Body of pancreas (tissue), 4 donors: ENCODE data around the gene SNTG2. TPM values are rescaled to one million over a fixed set of nuclear protein-coding genes. Genes with fewer than 3 reads are reported as not detected.
A peak's percentile ranks its signal among the peaks of the same experiment; 100 is the strongest.

Source experiments
- ATAC-seq: fragments of 150-250 bp; one replicate; pipeline ENCODE4 v1.9.1; 2016
- DNase-seq, 4 donors: peaks; one replicate each; pipeline ENCODE4 v3.0.0-alpha.2; 2019
- H3K27ac ChIP-seq, 4 donors: fragments of 200-600 bp; sonication (generic); 1 replicate in 3 of 4; 2 replicates in 1 of 4; pipeline versions ENCODE4 v1.5.1 to v1.6.1; 2016 to 2019; ENCODE audit warnings: mild to moderate bottlenecking in 1 of 4, mixed read lengths in 1 of 4, moderate library complexity in 1 of 4
- H3K27me3 ChIP-seq, 2 donors: fragments of 200-600 bp; sonication (generic); one replicate each; pipeline ENCODE4 v1.6.0; 2016; ENCODE audit warnings: mild to moderate bottlenecking in 1 of 2
- H3K36me3 ChIP-seq, 2 donors: fragments of 200-600 bp; sonication (generic); replicated peaks in 1 of 2; 2 replicates each; pipeline ENCODE4 v1.5.1; 2016; ENCODE audit warnings: low read depth in 2 of 2; ENCODE audit not compliant: insufficient read depth in 1 of 2
- H3K4me1 ChIP-seq: fragments of 200-600 bp; sonication (generic); one replicate; pipeline ENCODE4 v1.6.0; 2016
- H3K4me3 ChIP-seq, 2 donors: fragments of 200-600 bp; sonication (generic); 1 replicate in 1 of 2; 2 replicates in 1 of 2; pipeline ENCODE4 v1.5.1; 2016 to 2019
- H3K9me3 ChIP-seq, 3 donors: fragments of 200-600 bp; sonication (generic); 1 replicate in 2 of 3; 2 replicates in 1 of 3; pipeline ENCODE4 v1.5.1; 2016
- POLR2A ChIP-seq, 3 donors: fragments of 450-650 bp; IDR thresholded peaks; one replicate each; pipeline ENCODE4 v1.6.1; 2016; ENCODE audit warnings: antibody characterized with exemption in 3 of 3, mild to moderate bottlenecking in 2 of 3
- WGBS, 2 donors: methylation state at CpG; one replicate each; pipeline ENCODE4 v1.1.5; 2017; 5-methylcytosine and 5-hydroxymethylcytosine counted together
- intact Hi-C: fragments of 100-400 bp; cut with DNase I; formaldehyde crosslinking; loops from one replicate; pipeline ENCODE4 v1.15.1; 2023
- total RNA-seq, 2 donors: library from RNA; depleted of rRNA; stranded (reverse); fragments of >200 nt; gene quantifications; one replicate each; pipeline ENCODE4 v1.1.0, GENCODE V29; 2016
- TF ChIP-seq, protein P1 (sequence below), 7 experiments: fragments of 450-650 bp in 4 of 7; fragments of 200-600 bp in 3 of 7; sonication (generic) in 3 of 7; IDR thresholded peaks; one replicate each; pipeline ENCODE4 v1.5.1; 2016 to 2019; ENCODE audit warnings: antibody characterized with exemption in 7 of 7

SNTG2 gene
- total RNA-seq, 2 donors from 2014 or later: 11.9 to 18.7 TPM

DNA sequence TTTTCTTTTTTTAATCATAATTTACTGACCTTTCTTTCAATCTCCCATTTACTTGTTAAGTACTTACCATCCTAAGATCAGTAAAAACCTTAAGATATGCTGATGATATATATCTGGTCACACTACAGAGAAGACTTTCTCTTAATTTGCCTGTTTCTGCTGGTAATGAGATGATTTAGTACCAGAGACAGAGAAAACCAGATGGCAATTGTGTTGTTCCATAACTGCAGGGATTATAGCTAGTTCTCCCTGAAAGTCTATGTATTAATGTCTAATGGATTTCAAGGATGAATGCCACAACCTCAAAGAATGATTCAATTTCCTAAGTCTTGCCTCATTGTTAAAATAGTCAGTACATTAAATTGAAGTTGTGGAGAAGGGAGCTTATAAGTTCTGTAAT, 40.3 kb downstream of the SNTG2 start:
- intact Hi-C loops: no loop called here
- Histone ChIP-seq H3K4me1 (no peaks in the 10 kb centered on the region), H3K27me3 (no peaks in the 10 kb centered on the region), H3K36me3 (no peaks in the 10 kb centered on the region), H3K4me3 (no peak overlapping the region), H3K27ac (no peak overlapping the region), H3K9me3 (no peaks in the 10 kb centered on the region)
- ATAC-seq (no peak), DNase-seq (no peak)
- TF ChIP-seq, protein P1, sequence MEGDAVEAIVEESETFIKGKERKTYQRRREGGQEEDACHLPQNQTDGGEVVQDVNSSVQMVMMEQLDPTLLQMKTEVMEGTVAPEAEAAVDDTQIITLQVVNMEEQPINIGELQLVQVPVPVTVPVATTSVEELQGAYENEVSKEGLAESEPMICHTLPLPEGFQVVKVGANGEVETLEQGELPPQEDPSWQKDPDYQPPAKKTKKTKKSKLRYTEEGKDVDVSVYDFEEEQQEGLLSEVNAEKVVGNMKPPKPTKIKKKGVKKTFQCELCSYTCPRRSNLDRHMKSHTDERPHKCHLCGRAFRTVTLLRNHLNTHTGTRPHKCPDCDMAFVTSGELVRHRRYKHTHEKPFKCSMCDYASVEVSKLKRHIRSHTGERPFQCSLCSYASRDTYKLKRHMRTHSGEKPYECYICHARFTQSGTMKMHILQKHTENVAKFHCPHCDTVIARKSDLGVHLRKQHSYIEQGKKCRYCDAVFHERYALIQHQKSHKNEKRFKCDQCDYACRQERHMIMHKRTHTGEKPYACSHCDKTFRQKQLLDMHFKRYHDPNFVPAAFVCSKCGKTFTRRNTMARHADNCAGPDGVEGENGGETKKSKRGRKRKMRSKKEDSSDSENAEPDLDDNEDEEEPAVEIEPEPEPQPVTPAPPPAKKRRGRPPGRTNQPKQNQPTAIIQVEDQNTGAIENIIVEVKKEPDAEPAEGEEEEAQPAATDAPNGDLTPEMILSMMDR (IDR thresholded peaks at IDR 0.05): no peak
- no peak for TF ChIP-seq POLR2A (IDR thresholded peaks at IDR 0.05)

DNA sequence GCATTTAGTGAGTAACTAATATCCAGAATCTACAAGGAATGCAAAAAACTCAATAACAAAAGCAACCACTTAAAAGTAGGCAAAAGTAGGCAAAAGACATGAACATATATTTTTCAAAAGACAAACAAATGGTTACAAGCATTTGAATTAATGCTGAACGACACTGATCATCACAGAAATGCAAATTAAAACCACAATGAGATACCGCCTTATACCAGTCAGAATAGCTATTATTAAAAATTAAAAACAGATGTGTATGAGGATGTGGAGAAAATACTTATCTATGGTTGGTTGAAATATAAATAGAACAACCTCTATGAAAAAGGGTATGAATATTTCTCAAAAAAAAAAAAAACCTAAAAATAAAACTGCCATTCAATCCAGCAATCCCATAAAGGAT, 51.7 kb downstream of the SNTG2 start:
- TF ChIP-seq POLR2A (IDR thresholded peaks at IDR 0.05): no peak
- TF ChIP-seq, protein P1 (IDR thresholded peaks at IDR 0.05): no peak
- Histone ChIP-seq H3K36me3 (no peaks in the 10 kb centered on the region), H3K27me3 (no peaks in the 10 kb centered on the region), H3K9me3 (no peaks in the 10 kb centered on the region), H3K4me1 (no peaks in the 10 kb centered on the region), H3K27ac (no peak overlapping the region), H3K4me3 (no peak overlapping the region)
- 81 to 84% methylated on average over 2 of the region's 2 CpGs for WGBS, 2 donors
- DNase-seq (no peak), ATAC-seq (no peak)
- intact Hi-C loops: no loop called here

DNA sequence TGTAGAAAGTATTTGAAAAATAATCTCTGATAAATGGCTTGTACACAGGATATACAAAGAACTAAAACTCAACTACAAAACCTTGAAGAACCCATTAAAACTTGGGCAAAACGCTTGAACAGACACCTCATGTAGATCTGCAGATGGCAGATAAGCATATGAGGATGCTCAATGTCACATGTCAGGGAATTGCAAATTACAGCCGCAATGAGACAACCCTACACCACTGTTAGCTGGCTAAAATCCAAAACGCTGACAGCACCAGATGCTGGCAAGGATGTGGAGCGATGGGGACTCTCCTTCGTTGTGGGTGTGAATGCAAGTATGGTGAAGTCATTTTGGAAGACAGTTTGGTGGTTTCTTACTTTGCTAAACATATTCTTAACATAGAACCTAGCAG, 53.7 kb downstream of the SNTG2 start:
- Histone ChIP-seq H3K4me3 (no peak overlapping the region), H3K27me3 (no peaks in the 10 kb centered on the region), H3K9me3 (no peaks in the 10 kb centered on the region), H3K4me1 (no peaks in the 10 kb centered on the region), H3K36me3 (no peaks in the 10 kb centered on the region), H3K27ac (no peak overlapping the region)
- ATAC-seq (no peak), DNase-seq (no peak)
- intact Hi-C loops: no loop called here
- WGBS, 2 donors: 58 to 73% methylated on average over 5 of the region's 5 CpGs
- TF ChIP-seq POLR2A (IDR thresholded peaks at IDR 0.05): no peak

DNA sequence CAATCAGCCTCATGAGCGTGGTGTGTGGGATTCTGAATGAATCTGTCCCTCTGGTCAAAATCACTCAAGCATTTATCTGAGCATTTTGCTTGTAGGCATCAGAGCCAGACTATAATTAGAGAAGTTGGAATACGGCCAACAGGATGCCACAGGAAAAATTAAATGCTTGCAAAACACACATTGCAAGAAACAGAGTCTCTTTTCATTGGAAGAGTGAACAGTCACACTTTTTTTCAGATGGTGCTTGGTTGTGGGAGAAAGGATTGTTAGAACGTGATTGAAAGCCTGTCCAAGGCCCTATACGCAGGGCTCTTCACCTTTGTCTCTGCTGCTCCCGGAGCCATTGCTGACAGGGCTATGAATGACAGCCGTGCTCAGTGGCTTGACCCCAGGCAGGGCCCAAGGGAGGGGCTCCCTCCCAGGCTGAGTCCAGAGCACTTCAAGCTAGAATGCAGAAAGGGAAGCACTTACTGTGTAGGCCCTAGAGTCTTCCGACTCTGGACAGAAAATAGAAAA, 59.8 kb downstream of the SNTG2 start:
- 33 to 41% methylated on average over 7 of the region's 7 CpGs for WGBS, 2 donors
- DNase-seq (peak in 1 of 4 donors; percentile 15), ATAC-seq (no peak)
- Histone ChIP-seq H3K36me3 (no peaks in the 10 kb centered on the region), H3K27ac (peak overlapping the region in 1 of 4 donors; percentile 22), H3K9me3 (no peaks in the 10 kb centered on the region), H3K4me1 (no peaks in the 10 kb centered on the region), H3K27me3 (no peaks in the 10 kb centered on the region), H3K4me3 (no peak overlapping the region)
- TF ChIP-seq POLR2A (IDR thresholded peaks at IDR 0.05): no peak
- TF ChIP-seq, protein P1 (IDR thresholded peaks at IDR 0.05): no peak
- intact Hi-C loops: no loop called here

DNA sequence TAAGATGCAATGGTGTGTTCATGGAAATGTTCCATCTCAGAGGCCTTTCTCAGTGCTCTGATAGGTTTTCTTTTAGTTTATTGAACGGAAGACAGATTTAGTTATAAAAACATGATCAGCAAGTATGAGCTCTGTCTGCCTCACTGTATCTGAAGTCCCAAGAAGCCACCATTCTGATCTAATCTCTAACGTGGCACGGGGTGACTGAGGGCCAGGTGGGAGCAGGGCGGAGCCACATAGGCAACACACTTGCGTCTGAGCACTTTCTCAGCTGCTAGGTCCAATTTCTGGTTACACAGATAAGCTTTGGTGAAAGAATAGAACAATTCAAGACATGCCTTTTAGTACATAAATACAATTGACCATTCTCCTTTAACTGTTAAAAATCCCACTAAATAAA, 60.4 kb downstream of the SNTG2 start:
- Histone ChIP-seq H3K27me3 (no peaks in the 10 kb centered on the region), H3K4me1 (no peaks in the 10 kb centered on the region), H3K27ac (no peak overlapping the region), H3K36me3 (no peaks in the 10 kb centered on the region), H3K9me3 (no peaks in the 10 kb centered on the region), H3K4me3 (no peak overlapping the region)
- TF ChIP-seq, protein P1 (IDR thresholded peaks at IDR 0.05): no peak
- no peak for TF ChIP-seq POLR2A (IDR thresholded peaks at IDR 0.05)
- intact Hi-C loops: no loop called here
- 45 to 49% methylated on average over 5 of the region's 5 CpGs for WGBS, 2 donors
- ATAC-seq (no peak), DNase-seq (no peak)
